Ascending aorta (tissue), 2 donors: ENCODE data around the gene SNX9. TPM values are rescaled to one million over a fixed set of nuclear protein-coding genes. Genes with fewer than 3 reads are reported as not detected.
A peak's percentile ranks its signal among the peaks of the same experiment; 100 is the strongest.

Experiments
- DNase-seq, 2 donors: peaks; one replicate each; pipeline ENCODE4 v3.0.0-alpha.2; 2019; ENCODE audit warnings: low spot score in 2 of 2
- H3K27ac ChIP-seq, 2 donors: fragments of 200-600 bp; sonication (generic); one replicate each; pipeline ENCODE4 v1.5.1; 2016 to 2017; ENCODE audit warnings: mild to moderate bottlenecking in 1 of 2
- H3K27me3 ChIP-seq: fragments of 200-600 bp; sonication (generic); one replicate; pipeline ENCODE4 v1.5.1; 2017
- H3K36me3 ChIP-seq, 2 donors: fragments of 200-600 bp; sonication (generic); one replicate each; pipeline ENCODE4 v1.5.1; 2016
- H3K4me1 ChIP-seq, 2 donors: fragments of 200-600 bp; sonication (generic); one replicate each; pipeline ENCODE4 v1.5.1; 2016 to 2017; ENCODE audit warnings: mild to moderate bottlenecking in 1 of 2
- H3K4me3 ChIP-seq, 2 donors: fragments of 200-600 bp; sonication (generic); one replicate each; pipeline ENCODE4 v1.5.1; 2016 to 2017; ENCODE audit warnings: mild to moderate bottlenecking in 1 of 2
- H3K9me3 ChIP-seq, 2 donors: fragments of 200-600 bp; sonication (generic); one replicate each; pipeline ENCODE4 v1.5.1; 2016
- CTCF ChIP-seq, 3 experiments: fragments of 200-600 bp in 2 of 3; fragments of 450-650 bp in 1 of 3; sonication (generic) in 2 of 3; IDR thresholded peaks; one replicate each; pipeline ENCODE4 v1.5.1; 2016 to 2019; ENCODE audit warnings: antibody characterized with exemption in 3 of 3, mild to moderate bottlenecking in 1 of 3, moderate library complexity in 1 of 3
- intact Hi-C: fragments of 100-400 bp; cut with DNase I; formaldehyde crosslinking; loops from one replicate; pipeline ENCODE4 v1.15.1; 2023
- total RNA-seq: library from RNA; depleted of rRNA; stranded (reverse); fragments of >200 nt; gene quantifications from one replicate; pipeline ENCODE4 v1.1.0, GENCODE V29; 2016

The SNX9 gene
- total RNA-seq, 1 donor from 2014 or later, result 55.2 TPM

GRCh38 chr6:157905590-157906342, 82.7 kb downstream of the SNX9 start:
- no peak overlapping the region for H3K4me3 ChIP-seq
- DNase-seq, result no peak
- peaks cover 0 to 4% of the 10 kb centered on the region in 2 donors for H3K4me1 ChIP-seq
- no peaks in the 10 kb centered on the region for H3K27me3 ChIP-seq
- peak overlapping the region in 1 of 2 donors; percentile 9 for H3K27ac ChIP-seq
- no peak for TF ChIP-seq CTCF (IDR thresholded peaks at IDR 0.05)
- H3K36me3 ChIP-seq, result peaks cover 30 to 47% of the 10 kb centered on the region in 2 donors
- no peaks in the 10 kb centered on the region for H3K9me3 ChIP-seq
- intact Hi-C loops, result no loop called here

GRCh38 chr6:157906537-157907061, 83.6 kb downstream of the SNX9 start:
- TF ChIP-seq CTCF (IDR thresholded peaks at IDR 0.05), result no peak
- no peaks in the 10 kb centered on the region for H3K9me3 ChIP-seq
- no peak for DNase-seq
- no peak overlapping the region for H3K27ac ChIP-seq
- no peaks in the 10 kb centered on the region for H3K27me3 ChIP-seq
- no peaks in the 10 kb centered on the region for H3K4me1 ChIP-seq
- intact Hi-C loops, result no loop called here
- H3K36me3 ChIP-seq, result peaks cover 31 to 52% of the 10 kb centered on the region in 2 donors
- H3K4me3 ChIP-seq, result no peak overlapping the region

GRCh38 chr6:157907651-157908050, 84.6 kb downstream of the SNX9 start:
- Histone ChIP-seq H3K9me3 (no peaks in the 10 kb centered on the region), H3K27me3 (no peaks in the 10 kb centered on the region), H3K4me1 (peaks cover 0 to 10% of the 10 kb centered on the region in 2 donors), H3K27ac (no peak overlapping the region), H3K36me3 (peaks cover 29 to 48% of the 10 kb centered on the region in 2 donors), H3K4me3 (no peak overlapping the region)
- TF ChIP-seq CTCF (IDR thresholded peaks at IDR 0.05), result no peak
- DNase-seq, result no peak
- intact Hi-C loops, result no loop called here

GRCh38 chr6:157908369-157909281, 85.6 kb downstream of the SNX9 start:
- TF ChIP-seq CTCF (IDR thresholded peaks at IDR 0.05), result no peak
- no peak overlapping the region for H3K4me3 ChIP-seq
- H3K27me3 ChIP-seq, result no peaks in the 10 kb centered on the region
- no peak for DNase-seq
- intact Hi-C loops, result no loop called here
- peak overlapping the region in 1 of 2 donors; percentile 9 for H3K27ac ChIP-seq
- H3K4me1 ChIP-seq, result peaks cover 0 to 13% of the 10 kb centered on the region in 2 donors
- H3K36me3 ChIP-seq, result peaks cover 25 to 48% of the 10 kb centered on the region in 2 donors
- no peaks in the 10 kb centered on the region for H3K9me3 ChIP-seq

- H3K27ac ChIP-seq, result no peak overlapping the region
- intact Hi-C loops, result no loop called here
- peaks cover 0 to 13% of the 10 kb centered on the region in 2 donors for H3K4me1 ChIP-seq
- no peaks in the 10 kb centered on the region for H3K9me3 ChIP-seq
- no peak for TF ChIP-seq CTCF (IDR thresholded peaks at IDR 0.05)
- no peaks in the 10 kb centered on the region for H3K27me3 ChIP-seq
- no peak overlapping the region for H3K4me3 ChIP-seq
- DNase-seq, result no peak
- H3K36me3 ChIP-seq, result peaks cover 25 to 50% of the 10 kb centered on the region in 2 donors
These were observed 86.2 kb downstream of the SNX9 start for GRCh38 chr6:157909282-157909664.
